Measurements from ENCODE around the gene MEAK7.

Gene MEAK7

GRCh38 chr16:84465154-84465553 lies 39.3 kb downstream of the MEAK7 start:
- no peak for DNase-seq (ENCODE audit: low spot score)

- DNase-seq (ENCODE audit: low spot score), result no peak
Observed at GRCh38 chr16:84464116-84464515, 40.3 kb downstream of the MEAK7 start.

- DNase-seq (ENCODE audit: low spot score), result no peak
Observed at GRCh38 chr16:84463221-84463620, 41.2 kb downstream of the MEAK7 start.

GRCh38 chr16:84462296-84463210 lies 41.9 kb downstream of the MEAK7 start:
- no peak for DNase-seq (ENCODE audit: low spot score)

GRCh38 chr16:84461413-84462295 lies 42.8 kb downstream of the MEAK7 start:
- DNase-seq (ENCODE audit: low spot score), result no peak

GRCh38 chr16:84461029-84461412 lies 43.4 kb downstream of the MEAK7 start:
- DNase-seq (ENCODE audit: low spot score), result no peak

GRCh38 chr16:84460406-84461028 lies 43.9 kb downstream of the MEAK7 start:
- DNase-seq (ENCODE audit: low spot score), result no peak

GRCh38 chr16:84459941-84460405 lies 44.5 kb downstream of the MEAK7 start:
- no peak for DNase-seq (ENCODE audit: low spot score)

GRCh38 chr16:84459533-84459894 lies 44.9 kb downstream of the MEAK7 start:
- DNase-seq (ENCODE audit: low spot score), result no peak

GRCh38 chr16:84458606-84459532 lies 45.6 kb downstream of the MEAK7 start:
- no peak for DNase-seq (ENCODE audit: low spot score)

- DNase-seq (ENCODE audit: low spot score), result no peak
Observed at GRCh38 chr16:84455031-84455430, 49.4 kb downstream of the MEAK7 start.

All from SW480 (cell line).